ENCODE results near the gene TMEM163.

GRCh38 chr2:134670955-134671354 is 47.8 kb downstream of the TMEM163 start:
- TF ChIP-seq CTCF (IDR thresholded peaks at IDR 0.05; ENCODE audit: low read length) (no peak), EZH2 (IDR thresholded peaks at IDR 0.05; ENCODE audit: borderline replicate concordance, low read length) (no peak)

Data from OCI-LY1 (cell line).